WTC11 (cell line): ENCODE results near the gene RAB22A.

Source experiments
- CTCF ChIP-seq: fragments of 200-600 bp; IDR thresholded peaks from 2 replicates; pipeline ENCODE4 v1.8.0; 2022; ENCODE audit warnings: antibody characterized with exemption
- IRF2 ChIP-seq: sonication (generic); formaldehyde crosslinking; IDR thresholded peaks from 2 replicates; pipeline ENCODE4 v1.8.0; 2022; ENCODE audit warnings: low read depth, missing genetic modification reagents, borderline replicate concordance
- JAZF1 ChIP-seq: fragments of 250-450 bp; sonication (Bioruptor Pico); IDR thresholded peaks from 2 replicates; pipeline ENCODE4 v1.9.0; 2021; ENCODE audit warnings: moderate library complexity, mild to moderate bottlenecking, inconsistent platforms
- NFYB ChIP-seq: sonication (generic); formaldehyde crosslinking; conservative IDR thresholded peaks from 2 replicates; pipeline ENCODE4 v1.8.0; 2022; ENCODE audit warnings: low read depth, missing genetic modification reagents
- TEAD4 ChIP-seq: sonication (generic); formaldehyde crosslinking; IDR thresholded peaks from 2 replicates; pipeline ENCODE4 v1.8.0; 2022; ENCODE audit warnings: mild to moderate bottlenecking, missing genetic modification reagents
- ZNF232 ChIP-seq: sonication (generic); formaldehyde crosslinking; IDR thresholded peaks from 2 replicates; pipeline ENCODE4 v1.8.0; 2022; ENCODE audit warnings: mild to moderate bottlenecking, missing genetic modification reagents
- ZNF423 ChIP-seq: fragments of 250-450 bp; sonication (Bioruptor Pico); IDR thresholded peaks from 2 replicates; pipeline ENCODE4 v2.1.2; 2022; ENCODE audit warnings: mild to moderate bottlenecking, moderate library complexity

- TF ChIP-seq NFYB (CRISPR knock-in tag) (no peak), CTCF (no peak), IRF2 (CRISPR knock-in tag) (no peak), JAZF1 (no peak), TEAD4 (CRISPR knock-in tag) (no peak), ZNF423 (CRISPR knock-in tag) (no peak), ZNF232 (CRISPR knock-in tag) (no peak)
Measured at GRCh38 chr20:58296051-58296837, 13.3 kb upstream of the RAB22A start.
